Lower leg skin (tissue), 3 donors: ENCODE measurements around the gene GPATCH4.

Experiments used
- CTCF ChIP-seq, 3 donors: fragments of 450-650 bp; IDR thresholded peaks; one replicate each; pipeline ENCODE4 v1.5.1; 2016; ENCODE audit warnings: antibody characterized with exemption in 3 of 3, mild to moderate bottlenecking in 3 of 3, moderate library complexity in 2 of 3
- POLR2A ChIP-seq, 2 donors: fragments of 450-650 bp; IDR thresholded peaks; one replicate each; pipeline ENCODE4 v1.6.1; 2016 to 2017; ENCODE audit warnings: antibody characterized with exemption in 2 of 2, mild to moderate bottlenecking in 1 of 2, moderate library complexity in 1 of 2

GRCh38 chr1:156547982-156548381 lies 53.3 kb downstream of the GPATCH4 start:
- TF ChIP-seq POLR2A (IDR thresholded peaks at IDR 0.05) (no peak), CTCF (IDR thresholded peaks at IDR 0.05) (no peak)
